GM21447 (cell line): ENCODE results near the gene R3HDML.
"Not testable (repeated sequence)": the region's sequence is repeated elsewhere in the genome, so short reads cannot be mapped to it uniquely, and the experiment has no call there.

Experiments used
- ATAC-seq: cut with Tn5 transposase; IDR thresholded peaks from one replicate; pipeline ENCODE4 v1.9.1; 2021; ENCODE audit not compliant: unreplicated experiment

The R3HDML gene

GRCh38 chr20:44327748-44328147 is 9.1 kb upstream of the R3HDML start:
- ATAC-seq, result not testable (repeated sequence)

- ATAC-seq, result no peak
Measured at GRCh38 chr20:44328428-44328827, 8.4 kb upstream of the R3HDML start.

DNA sequence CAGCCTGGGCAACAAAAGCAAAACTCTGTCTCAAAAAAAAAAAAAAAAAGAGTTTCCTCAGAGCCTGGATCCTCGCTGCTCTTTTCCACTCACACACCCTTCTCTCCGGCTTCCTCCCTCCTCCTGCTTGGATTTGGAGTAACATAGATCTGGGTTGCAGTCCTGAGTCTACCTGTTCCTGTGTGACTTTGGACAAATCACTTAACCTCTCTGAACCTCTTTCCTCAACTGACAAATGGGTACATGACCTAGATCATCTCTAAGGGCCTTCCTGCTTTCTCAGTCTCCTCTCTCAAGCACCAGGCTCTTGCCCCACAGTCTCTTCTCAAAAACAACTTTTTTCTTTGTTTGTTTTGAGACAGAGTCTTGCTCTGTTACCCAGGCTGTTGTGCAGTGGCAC is 5.6 kb upstream of the R3HDML start:
- no peak for ATAC-seq

GRCh38 chr20:44334306-44334705 is 2.5 kb upstream of the R3HDML start:
- no peak for ATAC-seq

GRCh38 chr20:44334709-44335108 is 2.1 kb upstream of the R3HDML start:
- ATAC-seq, result no peak

- ATAC-seq, result no peak
Measured at GRCh38 chr20:44335675-44336074, 1.2 kb upstream of the R3HDML start.

DNA sequence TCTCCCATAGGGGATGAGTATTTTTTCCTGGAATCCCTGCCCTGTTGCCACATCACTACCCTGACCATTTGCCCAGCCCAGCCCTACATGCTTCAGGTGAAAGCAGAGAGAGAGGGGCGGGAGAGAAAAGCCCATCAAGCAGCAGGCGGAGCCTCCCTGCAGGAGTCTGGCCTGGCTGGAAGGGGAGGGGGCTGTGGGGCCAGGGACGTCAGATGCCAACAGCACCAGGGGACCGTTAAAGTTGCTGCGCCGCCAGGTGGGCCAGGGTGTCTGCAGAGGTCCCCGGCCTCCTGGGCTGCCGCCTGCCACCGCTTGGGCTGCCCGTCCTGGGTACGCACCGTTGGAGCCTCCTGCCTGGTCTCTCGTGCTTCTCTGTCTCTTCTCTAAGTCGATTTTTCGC is 757 bp upstream of the R3HDML start:
- ATAC-seq, result no peak

- no peak for ATAC-seq
Measured at GRCh38 chr20:44342248-44342647, 5.4 kb downstream of the R3HDML start.

- no peak for ATAC-seq
Measured at GRCh38 chr20:44343162-44343675, 6.4 kb downstream of the R3HDML start.

GRCh38 chr20:44344723-44345122 is 7.9 kb downstream of the R3HDML start:
- ATAC-seq, result no peak

DNA sequence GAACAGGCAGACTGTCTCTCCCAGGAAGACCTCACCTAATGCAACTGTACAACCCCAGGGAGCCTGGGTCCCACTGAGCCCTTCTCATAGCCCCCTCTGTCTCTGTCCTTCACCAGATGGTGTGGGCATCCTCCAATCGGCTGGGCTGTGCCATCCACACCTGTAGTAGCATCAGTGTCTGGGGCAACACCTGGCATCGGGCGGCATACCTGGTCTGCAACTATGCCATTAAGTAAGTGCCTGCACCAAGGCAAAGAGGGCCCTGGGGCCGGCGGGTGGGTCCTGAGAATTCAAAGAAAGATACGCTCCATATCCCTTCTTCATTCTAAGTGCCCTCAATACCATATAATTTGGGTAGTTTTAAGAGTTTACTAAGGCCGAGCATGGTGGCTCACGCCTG is 8.3 kb downstream of the R3HDML start:
- ATAC-seq, result no peak

DNA sequence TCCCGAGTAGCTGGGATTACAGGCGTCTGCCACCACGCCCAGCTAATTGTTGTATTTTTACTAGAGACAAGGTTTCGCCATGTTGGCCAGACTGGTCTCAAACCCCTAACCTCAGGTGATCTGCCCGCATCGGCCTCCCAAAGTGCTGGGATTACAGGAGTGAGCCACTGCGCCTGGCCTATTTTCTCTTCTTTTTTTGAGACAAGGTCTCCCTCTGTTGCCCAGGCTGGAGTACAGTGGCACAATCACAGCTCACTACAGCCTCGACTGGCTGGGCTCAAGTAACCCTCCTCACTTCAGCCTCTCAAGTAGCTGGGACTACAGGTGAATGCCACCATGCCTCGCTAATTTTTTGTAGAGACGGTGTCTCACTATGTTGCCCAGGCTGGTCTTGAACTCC is 9.1 kb downstream of the R3HDML start:
- not testable (repeated sequence) for ATAC-seq

DNA sequence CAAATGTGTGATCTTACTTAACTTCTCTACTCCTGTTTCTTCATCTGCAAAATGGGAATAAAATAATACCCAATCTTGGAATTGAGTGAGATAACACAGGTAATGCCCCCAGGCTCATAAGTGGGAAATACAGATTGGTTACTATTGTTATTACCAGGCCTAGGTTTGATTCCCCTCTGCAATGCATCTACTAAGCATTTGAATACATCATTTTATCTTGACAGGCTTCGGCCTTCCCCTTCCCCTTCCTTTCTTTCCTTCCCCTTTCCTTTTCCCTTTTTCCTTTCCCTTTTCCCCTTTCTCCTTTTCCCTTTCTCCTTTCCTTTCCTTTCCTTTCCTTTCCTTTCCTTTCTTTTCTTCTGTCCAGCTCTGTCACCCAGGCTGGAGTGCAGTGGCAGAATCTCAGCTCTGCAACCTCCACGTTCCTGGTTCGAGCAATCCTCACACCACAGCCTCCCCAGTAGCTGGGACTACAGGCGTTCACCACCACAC is 11.4 kb downstream of the R3HDML start:
- no peak for ATAC-seq

DNA sequence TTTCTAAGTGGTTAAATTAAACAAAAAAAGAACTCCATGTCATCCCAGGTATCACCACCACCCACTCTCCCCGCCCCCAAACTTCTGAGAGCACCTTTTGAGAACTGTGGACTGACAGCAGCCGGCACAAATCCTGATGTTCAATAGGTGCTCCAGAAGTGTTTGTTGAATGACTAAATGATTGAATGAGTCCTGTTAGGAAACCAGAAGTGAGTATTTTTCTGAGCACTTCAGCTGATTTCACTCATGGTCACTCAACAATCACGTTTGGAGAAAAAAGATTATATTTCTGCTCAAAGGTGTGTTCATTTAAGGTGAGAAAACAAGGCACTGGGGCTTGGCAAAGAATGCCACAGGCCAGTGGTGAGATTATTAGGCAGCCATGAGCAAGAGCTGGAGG is 12.5 kb downstream of the R3HDML start:
- ATAC-seq, result no peak

GRCh38 chr20:44350567-44350966 is 13.7 kb downstream of the R3HDML start:
- ATAC-seq, result no peak

DNA sequence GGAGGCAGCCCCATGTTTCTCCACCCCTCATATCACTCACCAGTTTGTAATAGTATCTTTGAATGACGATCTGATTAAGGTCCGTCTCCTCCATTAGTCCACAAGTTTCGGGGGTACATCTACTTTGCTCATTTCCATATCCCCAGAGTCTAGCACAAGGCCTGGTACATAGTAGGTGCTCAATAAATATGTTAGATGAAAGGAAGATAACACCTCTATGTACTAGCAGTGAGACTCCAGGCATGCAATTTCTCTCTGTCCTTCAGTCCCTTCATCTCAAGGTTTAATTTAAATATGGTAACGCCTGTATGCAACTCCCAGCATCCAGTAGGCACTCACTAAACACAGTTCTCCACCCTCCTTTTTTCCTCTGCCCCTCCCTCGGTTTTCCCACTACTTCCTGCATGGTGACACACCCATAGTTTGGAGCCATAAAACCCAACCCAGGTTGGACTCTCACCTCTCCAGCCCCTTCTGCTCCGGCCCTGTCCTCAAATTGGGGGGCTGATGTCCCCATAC is 18.2 kb downstream of the R3HDML start:
- ATAC-seq, result no peak

GRCh38 chr20:44355498-44356352 is 18.9 kb downstream of the R3HDML start, which contains the start of gene HNF4A:
Gene HNF4A (plus strand): TSS chr20:44355699. CDS start chr20:44355805, 106 bp downstream.
- ATAC-seq, result no peak

GRCh38 chr20:44356353-44356723 is 19.5 kb downstream of the R3HDML start:
- no peak for ATAC-seq

DNA sequence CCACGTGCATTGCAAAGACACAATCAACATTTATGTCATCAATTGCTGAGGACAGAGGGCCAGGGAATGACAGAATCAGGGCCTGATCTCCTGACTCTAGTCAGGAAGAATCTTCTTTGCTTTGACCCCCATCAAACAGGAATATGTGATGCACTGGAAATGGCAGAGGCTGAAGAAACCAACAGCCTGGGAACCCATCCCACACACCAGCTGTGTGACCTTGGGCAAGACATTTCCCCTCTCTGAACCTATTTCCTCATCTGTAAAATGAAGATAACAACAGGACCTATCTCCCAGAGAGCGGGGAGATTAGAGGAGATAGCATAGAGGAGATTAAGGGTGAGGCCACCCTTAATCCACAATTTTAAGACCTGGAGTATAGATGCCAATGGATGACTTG is 20.2 kb downstream of the R3HDML start:
- ATAC-seq, result no peak

- no peak for ATAC-seq
Measured at GRCh38 chr20:44357555-44358125, 20.8 kb downstream of the R3HDML start.

DNA sequence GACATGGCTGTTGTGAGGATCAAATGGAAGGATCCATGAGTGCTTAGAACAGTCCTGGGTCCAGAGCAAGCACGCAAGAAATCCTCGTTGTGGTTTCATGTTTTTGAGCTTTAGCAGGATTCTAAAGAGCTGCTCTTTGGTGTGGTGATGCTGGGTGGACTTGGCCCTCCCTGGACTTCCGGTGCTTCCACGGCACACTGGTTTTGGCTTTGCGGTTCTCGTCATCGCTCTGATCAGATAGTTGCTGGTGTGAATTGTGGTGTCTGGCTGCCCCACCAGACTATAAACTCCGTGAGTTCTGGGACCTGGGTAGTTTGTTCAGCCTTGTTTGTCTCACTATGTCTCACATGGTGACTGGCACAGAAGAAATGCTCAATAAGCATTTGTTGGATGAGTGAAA is 21.9 kb downstream of the R3HDML start:
- ATAC-seq, result no peak

- no peak for ATAC-seq
Measured at GRCh38 chr20:44360221-44360620, 23.4 kb downstream of the R3HDML start.
